Left lung (tissue), 10 donors: ENCODE measurements around the gene PLEKHA5. TPM values are rescaled to one million over a fixed set of nuclear protein-coding genes. Genes with fewer than 3 reads are reported as not detected.
"Not testable (repeated sequence)": the region's sequence is repeated elsewhere in the genome, so short reads cannot be mapped to it uniquely, and the experiment has no call there.

ENCODE experiments used
- ATAC-seq: fragments of 200-7000 bp; cut with Tn5 transposase; one replicate; pipeline ENCODE4 v1.9.1; 2020; ENCODE audit warnings: moderate library complexity
- DNase-seq, 4 donors: peaks; one replicate each; pipeline ENCODE4 v3.0.0-alpha.2; 2013 to 2020
- H3K27ac ChIP-seq, 2 donors: fragments of 200-600 bp; sonication (generic) in 1 of 2; one replicate each; pipeline versions ENCODE4 v1.5.0 to v1.8.0; 2020 to 2021
- H3K27me3 ChIP-seq, 2 donors: fragments of 200-600 bp; sonication (generic) in 1 of 2; one replicate each; pipeline versions ENCODE4 v1.5.0 to v1.8.0; 2020 to 2021
- H3K36me3 ChIP-seq, 2 donors: fragments of 200-600 bp; sonication (generic) in 1 of 2; one replicate each; pipeline versions ENCODE4 v1.5.0 to v1.8.0; 2020 to 2021
- H3K4me1 ChIP-seq, 2 donors: fragments of 200-600 bp; one replicate each; pipeline ENCODE4 v1.8.0; 2021
- H3K4me3 ChIP-seq, 2 donors: fragments of 200-600 bp; sonication (generic) in 1 of 2; one replicate each; pipeline versions ENCODE4 v1.5.0 to v1.8.0; 2020 to 2021; ENCODE audit warnings: mild to moderate bottlenecking in 1 of 2
- H3K9me3 ChIP-seq, 2 donors: fragments of 200-600 bp; sonication (generic) in 1 of 2; one replicate each; pipeline versions ENCODE4 v1.5.0 to v1.8.0; 2020 to 2021
- CTCF ChIP-seq, 2 donors: fragments of 200-600 bp; sonication (generic) in 1 of 2; IDR thresholded peaks; one replicate each; pipeline versions ENCODE4 v1.5.0 to v1.8.0; 2021; ENCODE audit warnings: antibody characterized with exemption in 2 of 2
- intact Hi-C, 2 donors: fragments of 100-400 bp; cut with DNase I; formaldehyde crosslinking; loops; one replicate each; pipeline versions ENCODE4 v1.11.2 to v1.14.2; 2022
- polyA plus RNA-seq, 6 donors: library from polyadenylated mRNA; unstranded; fragments of 120-200 nt; gene quantifications; one replicate each; pipeline ENCODE4 v1.2.1, GENCODE V29; 2013; ENCODE audit not compliant: insufficient read length in 6 of 6
- total RNA-seq, 2 donors: library from RNA; stranded (reverse); fragmentation: NEBNext Ultra II Directional; extraction: Animal tissue kit (Norgen Biotek cat#: 25700); gene quantifications; one replicate each; pipeline ENCODE4 v1.2.1, GENCODE V29; 2021
- donor health status: DM: no; HTN: yes; CAD: no.
- donor health status: DM: no; HTN: no; CAD: no.

PLEKHA5 gene
- total and polyA plus RNA-seq, 8 donors: 20.4 to 43.6 (median 38.0) TPM

GRCh38 chr12:19084547-19084946 is 45.0 kb upstream of the PLEKHA5 start:
- TF ChIP-seq CTCF (IDR thresholded peaks at IDR 0.05): no peak
- Histone ChIP-seq H3K36me3 (no peaks in the 10 kb centered on the region), H3K4me3 (no peak overlapping the region), H3K27me3 (no peaks in the 10 kb centered on the region), H3K27ac (no peak overlapping the region), H3K4me1 (no peaks in the 10 kb centered on the region), H3K9me3 (no peaks in the 10 kb centered on the region)
- ATAC-seq: no peak
- intact Hi-C loops: no loop called here
- no peak for DNase-seq

GRCh38 chr12:19085090-19085489 is 44.4 kb upstream of the PLEKHA5 start:
- no peaks in the 10 kb centered on the region for H3K9me3 ChIP-seq
- intact Hi-C loops: no loop called here
- no peak overlapping the region for H3K4me3 ChIP-seq
- H3K36me3 ChIP-seq: no peaks in the 10 kb centered on the region
- no peaks in the 10 kb centered on the region for H3K4me1 ChIP-seq
- TF ChIP-seq CTCF (IDR thresholded peaks at IDR 0.05): no peak
- H3K27ac ChIP-seq: no peak overlapping the region
- DNase-seq: no peak
- H3K27me3 ChIP-seq: no peaks in the 10 kb centered on the region
- no peak for ATAC-seq

GRCh38 chr12:19088606-19089005 is 40.9 kb upstream of the PLEKHA5 start:
- Histone ChIP-seq H3K27ac (no peak overlapping the region), H3K36me3 (no peaks in the 10 kb centered on the region), H3K27me3 (no peaks in the 10 kb centered on the region), H3K4me3 (no peak overlapping the region), H3K9me3 (no peaks in the 10 kb centered on the region), H3K4me1 (no peaks in the 10 kb centered on the region)
- DNase-seq (no peak), ATAC-seq (no peak)
- no peak for TF ChIP-seq CTCF (IDR thresholded peaks at IDR 0.05)
- intact Hi-C loops: no loop called here

- intact Hi-C loops: not testable (repeated sequence)
Measured at GRCh38 chr12:19092482-19092881, 37.1 kb upstream of the PLEKHA5 start.

GRCh38 chr12:19093218-19093617 is 36.3 kb upstream of the PLEKHA5 start:
- no peaks in the 10 kb centered on the region for H3K36me3 ChIP-seq
- no peaks in the 10 kb centered on the region for H3K4me1 ChIP-seq
- TF ChIP-seq CTCF (IDR thresholded peaks at IDR 0.05): no peak
- H3K27me3 ChIP-seq: no peaks in the 10 kb centered on the region
- H3K4me3 ChIP-seq: no peak overlapping the region
- H3K27ac ChIP-seq: no peak overlapping the region
- no peak for ATAC-seq
- no peaks in the 10 kb centered on the region for H3K9me3 ChIP-seq
- DNase-seq: no peak
- intact Hi-C loops: no loop called here

More at GRCh38 chr12:19092482-19092881, 37.1 kb upstream of the PLEKHA5 start:
- H3K27ac ChIP-seq, H3K27me3 ChIP-seq, H3K4me3 ChIP-seq, H3K9me3 ChIP-seq, H3K36me3 ChIP-seq, H3K4me1 ChIP-seq, DNase-seq: not testable (repeated sequence)
- ATAC-seq: peak; percentile 24

GRCh38 chr12:19095331-19095730 is 34.2 kb upstream of the PLEKHA5 start:
- TF ChIP-seq CTCF (IDR thresholded peaks at IDR 0.05): no peak
- no peak for ATAC-seq
- H3K4me3 ChIP-seq: no peak overlapping the region
- H3K4me1 ChIP-seq: no peaks in the 10 kb centered on the region
- intact Hi-C loops: no loop called here
- no peaks in the 10 kb centered on the region for H3K9me3 ChIP-seq
- H3K36me3 ChIP-seq: no peaks in the 10 kb centered on the region
- H3K27me3 ChIP-seq: no peaks in the 10 kb centered on the region
- no peak overlapping the region for H3K27ac ChIP-seq
- no peak for DNase-seq
